Loucy (cell line): ENCODE results near the gene RGMA.

Experiments
- CTCF ChIP-seq: fragments of 200-600 bp; sonication (generic); conservative IDR thresholded peaks from 2 replicates; pipeline ENCODE4 v1.5.1; 2014; ENCODE audit warnings: mild to moderate bottlenecking, antibody characterized with exemption, low read length
- EZH2phosphoT487 ChIP-seq: fragments of 200-600 bp; IDR thresholded peaks from 2 replicates; pipeline ENCODE4 v1.6.1; 2018; ENCODE audit warnings: antibody characterized with exemption, mild to moderate bottlenecking, moderate library complexity, borderline replicate concordance

- TF ChIP-seq CTCF (no peak), EZH2phosphoT487 (no peak)
Observed at GRCh38 chr15:93029214-93029835, 59.7 kb downstream of the RGMA start.
